SK-N-SH treated with all-trans-retinoic acid at 6 μM for 48 hours (cell line): ENCODE measurements around the gene SWSAP1.
A peak's percentile ranks its signal among the peaks of the same experiment; 100 is the strongest.

Experiments used
- ATAC-seq: fragments of 200-7000 bp; cut with Tn5 transposase; 3 replicates; pipeline ENCODE4 v1.9.1; 2020; ENCODE audit warnings: mild to moderate bottlenecking, moderate library complexity
- ARNTL ChIP-seq: fragments of 450-650 bp; formaldehyde crosslinking; IDR thresholded peaks from 2 replicates; pipeline ENCODE4 v1.5.0; 2020; ENCODE audit warnings: low read depth, mild to moderate bottlenecking, moderate library complexity, borderline replicate concordance
- BACH2 ChIP-seq: fragments of 250-450 bp; sonication (Bioruptor Pico); IDR thresholded peaks from 2 replicates; pipeline ENCODE4 v1.9.0; 2021; ENCODE audit warnings: mild to moderate bottlenecking, borderline replicate concordance
- CSDC2 ChIP-seq: fragments of 250-450 bp; sonication (Bioruptor Pico); IDR thresholded peaks from 2 replicates; pipeline ENCODE4 v1.5.0; 2020; ENCODE audit warnings: mild to moderate bottlenecking, moderate library complexity
- ESRRG ChIP-seq: fragments of 250-450 bp; sonication (Bioruptor Pico); IDR thresholded peaks from 2 replicates; pipeline ENCODE4 v1.6.1; 2021; ENCODE audit warnings: mild to moderate bottlenecking
- GLIS3 ChIP-seq: fragments of 250-450 bp; sonication (Bioruptor Pico); IDR thresholded peaks from 2 replicates; pipeline ENCODE4 v1.5.0; 2020; ENCODE audit warnings: mild to moderate bottlenecking, moderate library complexity
- ISL1 ChIP-seq: fragments of 250-450 bp; sonication (Bioruptor Pico); IDR thresholded peaks from 2 replicates; pipeline ENCODE4 v2.1.2; 2022; ENCODE audit warnings: mild to moderate bottlenecking, moderate library complexity
- PPARA ChIP-seq: fragments of 250-450 bp; sonication (Bioruptor Pico); IDR thresholded peaks from 2 replicates; pipeline ENCODE4 v1.5.0; 2020; ENCODE audit warnings: mild to moderate bottlenecking, borderline replicate concordance
- RARB ChIP-seq: fragments of 250-450 bp; sonication (Bioruptor Pico); IDR thresholded peaks from 2 replicates; pipeline ENCODE4 v1.8.0; 2021; ENCODE audit warnings: mild to moderate bottlenecking, moderate library complexity
- SNAI2 ChIP-seq: fragments of 250-450 bp; sonication (Bioruptor Pico); IDR thresholded peaks from 2 replicates; pipeline ENCODE4 v1.5.0; 2020; ENCODE audit warnings: mild to moderate bottlenecking, moderate library complexity
- TCF4 ChIP-seq: fragments of 250-450 bp; sonication (Bioruptor Pico); IDR thresholded peaks from 2 replicates; pipeline ENCODE4 v1.8.0; 2021; ENCODE audit warnings: mild to moderate bottlenecking, moderate library complexity, borderline replicate concordance
- TOX ChIP-seq: fragments of 250-450 bp; sonication (Bioruptor Pico); IDR thresholded peaks from 2 replicates; pipeline ENCODE4 v1.8.0; 2021; ENCODE audit warnings: mild to moderate bottlenecking, moderate library complexity, borderline replicate concordance
- ZC3H10 ChIP-seq: fragments of 250-450 bp; sonication (Bioruptor Pico); IDR thresholded peaks from 2 replicates; pipeline ENCODE4 v1.5.1; 2021; ENCODE audit warnings: mild to moderate bottlenecking, moderate library complexity
- ZFP3 ChIP-seq: fragments of 250-450 bp; sonication (Bioruptor Pico); IDR thresholded peaks from 2 replicates; pipeline ENCODE4 v1.5.0; 2020; ENCODE audit warnings: mild to moderate bottlenecking, moderate library complexity
- ZNF565 ChIP-seq: fragments of 450-650 bp; formaldehyde crosslinking; conservative IDR thresholded peaks from 2 replicates; pipeline ENCODE4 v1.5.0; 2020; ENCODE audit warnings: low read depth, mild to moderate bottlenecking, moderate library complexity
- ZNF70 ChIP-seq: fragments of 450-650 bp; formaldehyde crosslinking; IDR thresholded peaks from 2 replicates; pipeline ENCODE4 v1.5.0; 2020; ENCODE audit warnings: mild to moderate bottlenecking, moderate library complexity
- ZNF8 ChIP-seq: fragments of 450-650 bp; formaldehyde crosslinking; IDR thresholded peaks from 2 replicates; pipeline ENCODE4 v1.5.0; 2020; ENCODE audit warnings: mild to moderate bottlenecking, moderate library complexity
- TF ChIP-seq, protein P1 (sequence below): fragments of 250-450 bp; sonication (Bioruptor Pico); IDR thresholded peaks from 2 replicates; pipeline ENCODE4 v1.8.0; 2020; ENCODE audit warnings: mild to moderate bottlenecking, moderate library complexity, borderline replicate concordance
- TF ChIP-seq, protein P2 (sequence below): fragments of 250-450 bp; sonication (Bioruptor Pico); IDR thresholded peaks from 2 replicates; pipeline ENCODE4 v1.5.1; 2021; ENCODE audit warnings: mild to moderate bottlenecking, moderate library complexity
- TF ChIP-seq, protein P3 (sequence below): fragments of 250-450 bp; sonication (Bioruptor Pico); IDR thresholded peaks from 2 replicates; pipeline ENCODE4 v1.8.0; 2021; ENCODE audit warnings: low read depth, mild to moderate bottlenecking, moderate library complexity, borderline replicate concordance
- TF ChIP-seq, protein P4 (sequence below): fragments of 250-450 bp; sonication (Bioruptor Pico); IDR thresholded peaks from 2 replicates; pipeline ENCODE4 v1.5.1; 2020; ENCODE audit warnings: low read depth, mild to moderate bottlenecking, moderate library complexity
- TF ChIP-seq, protein P5 (sequence below): fragments of 250-450 bp; sonication (Bioruptor Pico); IDR thresholded peaks from 2 replicates; pipeline ENCODE4 v1.5.0; 2020; ENCODE audit warnings: mild to moderate bottlenecking, moderate library complexity

Gene SWSAP1

DNA sequence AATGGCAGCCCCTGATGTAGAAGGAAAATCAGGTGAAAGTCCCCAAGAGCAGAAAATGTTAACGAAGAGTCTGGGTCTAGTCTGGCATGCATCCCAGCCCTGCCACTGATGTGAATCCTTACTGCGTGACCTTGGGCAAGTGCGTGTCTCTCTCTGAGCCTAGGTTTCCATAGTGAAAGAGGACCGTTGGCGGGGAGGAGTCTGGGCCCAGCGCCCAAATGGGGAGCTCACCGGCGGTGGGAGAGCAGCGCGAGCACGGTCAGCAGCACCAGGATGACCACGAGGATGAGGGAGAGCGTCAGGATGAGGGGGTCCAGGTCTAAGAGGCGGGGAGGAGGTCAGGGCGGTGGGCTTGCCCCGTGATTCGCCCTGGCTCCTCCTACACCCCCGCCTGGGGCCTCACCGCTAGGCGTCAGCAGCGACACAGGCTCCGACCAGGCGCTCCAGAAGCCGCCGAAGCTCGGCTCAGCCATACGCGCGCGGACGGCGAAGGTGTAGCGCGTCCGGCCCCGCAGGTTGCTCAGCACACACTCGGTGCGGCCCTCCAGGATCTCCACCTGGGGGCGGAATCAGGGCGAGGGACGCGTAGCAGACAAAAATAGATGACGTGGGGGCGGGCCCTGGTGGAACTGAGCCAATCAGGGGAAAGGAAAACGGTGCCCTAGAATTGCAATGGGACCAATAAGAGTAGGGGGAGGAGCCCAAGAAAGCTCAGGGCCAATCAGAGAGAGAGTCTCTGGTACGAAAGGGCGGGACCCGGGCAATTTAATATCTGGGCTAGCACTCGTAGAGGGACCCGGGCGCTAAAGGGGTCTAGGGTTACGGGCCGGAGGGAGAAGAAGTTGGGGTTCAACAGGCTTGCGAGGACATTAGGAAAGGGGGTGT is 6.4 kb downstream of the SWSAP1 start:
- ATAC-seq = peak; percentile 82
- TF ChIP-seq ZNF8 (CRISPR knock-in tag) (no peak), ARNTL (CRISPR knock-in tag) (no peak), SNAI2 (CRISPR knock-in tag) (no peak), ISL1 (no peak), ESRRG (CRISPR knock-in tag) (no peak), ZNF70 (CRISPR knock-in tag) (no peak), TOX (CRISPR knock-in tag) (no peak), ZFP3 (CRISPR knock-in tag) (no peak), PPARA (no peak), TCF4 (CRISPR knock-in tag) (no peak), BACH2 (CRISPR knock-in tag) (no peak), GLIS3 (no peak), RARB (CRISPR knock-in tag) (no peak)
- TF ChIP-seq, protein P1, sequence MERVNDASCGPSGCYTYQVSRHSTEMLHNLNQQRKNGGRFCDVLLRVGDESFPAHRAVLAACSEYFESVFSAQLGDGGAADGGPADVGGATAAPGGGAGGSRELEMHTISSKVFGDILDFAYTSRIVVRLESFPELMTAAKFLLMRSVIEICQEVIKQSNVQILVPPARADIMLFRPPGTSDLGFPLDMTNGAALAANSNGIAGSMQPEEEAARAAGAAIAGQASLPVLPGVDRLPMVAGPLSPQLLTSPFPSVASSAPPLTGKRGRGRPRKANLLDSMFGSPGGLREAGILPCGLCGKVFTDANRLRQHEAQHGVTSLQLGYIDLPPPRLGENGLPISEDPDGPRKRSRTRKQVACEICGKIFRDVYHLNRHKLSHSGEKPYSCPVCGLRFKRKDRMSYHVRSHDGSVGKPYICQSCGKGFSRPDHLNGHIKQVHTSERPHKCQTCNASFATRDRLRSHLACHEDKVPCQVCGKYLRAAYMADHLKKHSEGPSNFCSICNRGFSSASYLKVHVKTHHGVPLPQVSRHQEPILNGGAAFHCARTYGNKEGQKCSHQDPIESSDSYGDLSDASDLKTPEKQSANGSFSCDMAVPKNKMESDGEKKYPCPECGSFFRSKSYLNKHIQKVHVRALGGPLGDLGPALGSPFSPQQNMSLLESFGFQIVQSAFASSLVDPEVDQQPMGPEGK (CRISPR knock-in tag) = no peak
- TF ChIP-seq, protein P2, sequence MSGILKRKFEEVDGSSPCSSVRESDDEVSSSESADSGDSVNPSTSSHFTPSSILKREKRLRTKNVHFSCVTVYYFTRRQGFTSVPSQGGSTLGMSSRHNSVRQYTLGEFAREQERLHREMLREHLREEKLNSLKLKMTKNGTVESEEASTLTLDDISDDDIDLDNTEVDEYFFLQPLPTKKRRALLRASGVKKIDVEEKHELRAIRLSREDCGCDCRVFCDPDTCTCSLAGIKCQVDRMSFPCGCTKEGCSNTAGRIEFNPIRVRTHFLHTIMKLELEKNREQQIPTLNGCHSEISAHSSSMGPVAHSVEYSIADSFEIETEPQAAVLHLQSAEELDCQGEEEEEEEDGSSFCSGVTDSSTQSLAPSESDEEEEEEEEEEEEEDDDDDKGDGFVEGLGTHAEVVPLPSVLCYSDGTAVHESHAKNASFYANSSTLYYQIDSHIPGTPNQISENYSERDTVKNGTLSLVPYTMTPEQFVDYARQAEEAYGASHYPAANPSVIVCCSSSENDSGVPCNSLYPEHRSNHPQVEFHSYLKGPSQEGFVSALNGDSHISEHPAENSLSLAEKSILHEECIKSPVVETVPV (CRISPR knock-in tag) = no peak
- TF ChIP-seq, protein P3, sequence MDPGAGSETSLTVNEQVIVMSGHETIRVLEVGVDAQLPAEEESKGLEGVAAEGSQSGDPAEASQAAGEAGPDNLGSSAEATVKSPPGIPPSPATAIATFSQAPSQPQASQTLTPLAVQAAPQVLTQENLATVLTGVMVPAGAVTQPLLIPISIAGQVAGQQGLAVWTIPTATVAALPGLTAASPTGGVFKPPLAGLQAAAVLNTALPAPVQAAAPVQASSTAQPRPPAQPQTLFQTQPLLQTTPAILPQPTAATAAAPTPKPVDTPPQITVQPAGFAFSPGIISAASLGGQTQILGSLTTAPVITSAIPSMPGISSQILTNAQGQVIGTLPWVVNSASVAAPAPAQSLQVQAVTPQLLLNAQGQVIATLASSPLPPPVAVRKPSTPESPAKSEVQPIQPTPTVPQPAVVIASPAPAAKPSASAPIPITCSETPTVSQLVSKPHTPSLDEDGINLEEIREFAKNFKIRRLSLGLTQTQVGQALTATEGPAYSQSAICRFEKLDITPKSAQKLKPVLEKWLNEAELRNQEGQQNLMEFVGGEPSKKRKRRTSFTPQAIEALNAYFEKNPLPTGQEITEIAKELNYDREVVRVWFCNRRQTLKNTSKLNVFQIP = no peak
- TF ChIP-seq, protein P4, sequence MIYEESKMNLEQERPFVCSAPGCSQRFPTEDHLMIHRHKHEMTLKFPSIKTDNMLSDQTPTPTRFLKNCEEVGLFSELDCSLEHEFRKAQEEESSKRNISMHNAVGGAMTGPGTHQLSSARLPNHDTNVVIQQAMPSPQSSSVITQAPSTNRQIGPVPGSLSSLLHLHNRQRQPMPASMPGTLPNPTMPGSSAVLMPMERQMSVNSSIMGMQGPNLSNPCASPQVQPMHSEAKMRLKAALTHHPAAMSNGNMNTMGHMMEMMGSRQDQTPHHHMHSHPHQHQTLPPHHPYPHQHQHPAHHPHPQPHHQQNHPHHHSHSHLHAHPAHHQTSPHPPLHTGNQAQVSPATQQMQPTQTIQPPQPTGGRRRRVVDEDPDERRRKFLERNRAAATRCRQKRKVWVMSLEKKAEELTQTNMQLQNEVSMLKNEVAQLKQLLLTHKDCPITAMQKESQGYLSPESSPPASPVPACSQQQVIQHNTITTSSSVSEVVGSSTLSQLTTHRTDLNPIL = no peak

DNA sequence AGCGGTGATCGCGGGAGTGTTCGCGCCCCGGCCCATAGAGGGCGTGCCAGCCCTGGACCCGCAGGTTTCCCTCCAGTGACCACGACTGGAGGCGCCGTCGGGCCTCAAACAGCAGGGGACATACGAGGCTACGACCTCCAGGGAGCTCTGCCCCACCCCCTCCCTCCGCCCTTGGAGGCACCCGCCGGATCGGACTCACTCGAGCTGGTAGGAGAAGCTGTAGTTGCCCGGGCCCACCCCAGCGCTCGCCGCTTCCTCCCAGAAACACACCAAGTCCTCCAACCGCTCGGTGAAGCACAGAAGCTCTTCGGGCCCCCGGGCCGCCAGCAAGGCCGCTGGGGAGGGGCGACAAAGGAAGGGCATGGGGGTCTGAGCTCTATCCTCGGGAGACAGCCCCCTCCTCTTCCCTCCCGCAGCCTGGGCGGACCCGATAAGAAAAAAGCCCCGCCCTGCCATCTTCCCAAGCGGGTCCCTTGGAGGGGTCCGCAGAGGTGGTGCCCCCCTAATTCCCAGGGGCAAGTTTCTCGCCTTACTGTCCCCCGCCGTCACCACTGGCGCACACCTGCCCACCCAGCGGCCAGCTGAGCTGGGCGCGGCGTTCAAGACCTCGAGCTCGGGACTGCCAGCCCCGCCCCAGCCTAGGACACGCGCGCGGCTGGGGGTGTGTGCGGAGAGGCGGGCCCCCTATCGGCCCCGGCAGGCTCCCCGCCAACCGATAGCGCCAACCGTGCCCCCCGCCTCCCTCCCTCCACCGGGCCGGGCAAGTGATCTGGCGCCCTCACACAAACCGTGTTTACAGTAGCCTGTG is 8.6 kb downstream of the SWSAP1 start:
- TF ChIP-seq TCF4 (CRISPR knock-in tag) (no peak), ZNF8 (CRISPR knock-in tag) (no peak), ZNF565 (CRISPR knock-in tag) (no peak), ISL1 (no peak), ZNF70 (CRISPR knock-in tag) (no peak), ZC3H10 (CRISPR knock-in tag) (no peak), SNAI2 (CRISPR knock-in tag) (no peak), CSDC2 (no peak), BACH2 (CRISPR knock-in tag) (no peak)
- TF ChIP-seq, protein P1 (CRISPR knock-in tag) = no peak
- TF ChIP-seq, protein P3 = no peak
- TF ChIP-seq, protein P4 = no peak
- TF ChIP-seq, protein P5, sequence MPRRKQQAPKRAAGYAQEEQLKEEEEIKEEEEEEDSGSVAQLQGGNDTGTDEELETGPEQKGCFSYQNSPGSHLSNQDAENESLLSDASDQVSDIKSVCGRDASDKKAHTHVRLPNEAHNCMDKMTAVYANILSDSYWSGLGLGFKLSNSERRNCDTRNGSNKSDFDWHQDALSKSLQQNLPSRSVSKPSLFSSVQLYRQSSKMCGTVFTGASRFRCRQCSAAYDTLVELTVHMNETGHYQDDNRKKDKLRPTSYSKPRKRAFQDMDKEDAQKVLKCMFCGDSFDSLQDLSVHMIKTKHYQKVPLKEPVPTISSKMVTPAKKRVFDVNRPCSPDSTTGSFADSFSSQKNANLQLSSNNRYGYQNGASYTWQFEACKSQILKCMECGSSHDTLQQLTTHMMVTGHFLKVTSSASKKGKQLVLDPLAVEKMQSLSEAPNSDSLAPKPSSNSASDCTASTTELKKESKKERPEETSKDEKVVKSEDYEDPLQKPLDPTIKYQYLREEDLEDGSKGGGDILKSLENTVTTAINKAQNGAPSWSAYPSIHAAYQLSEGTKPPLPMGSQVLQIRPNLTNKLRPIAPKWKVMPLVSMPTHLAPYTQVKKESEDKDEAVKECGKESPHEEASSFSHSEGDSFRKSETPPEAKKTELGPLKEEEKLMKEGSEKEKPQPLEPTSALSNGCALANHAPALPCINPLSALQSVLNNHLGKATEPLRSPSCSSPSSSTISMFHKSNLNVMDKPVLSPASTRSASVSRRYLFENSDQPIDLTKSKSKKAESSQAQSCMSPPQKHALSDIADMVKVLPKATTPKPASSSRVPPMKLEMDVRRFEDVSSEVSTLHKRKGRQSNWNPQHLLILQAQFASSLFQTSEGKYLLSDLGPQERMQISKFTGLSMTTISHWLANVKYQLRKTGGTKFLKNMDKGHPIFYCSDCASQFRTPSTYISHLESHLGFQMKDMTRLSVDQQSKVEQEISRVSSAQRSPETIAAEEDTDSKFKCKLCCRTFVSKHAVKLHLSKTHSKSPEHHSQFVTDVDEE (CRISPR knock-in tag) = no peak
- ATAC-seq = peak; percentile 5
